HepG2 (cell line): ENCODE results near the gene SVOP. TPM values are rescaled to one million over a fixed set of nuclear protein-coding genes. Genes with fewer than 3 reads are reported as not detected.

Experiments used
- CENPT ChIP-seq: sonication (generic); formaldehyde crosslinking; IDR thresholded peaks from 2 replicates; pipeline ENCODE4 v1.8.0; 2022; ENCODE audit warnings: low read depth, mild to moderate bottlenecking, moderate library complexity, missing genetic modification reagents
- CERS6 ChIP-seq: sonication (generic); formaldehyde crosslinking; IDR thresholded peaks from 2 replicates; pipeline ENCODE4 v1.5.0; 2020; ENCODE audit warnings: missing genetic modification reagents
- FOXA3 ChIP-seq: IDR thresholded peaks from 2 replicates; pipeline ENCODE4 v1.6.1; 2016; ENCODE audit warnings: missing genetic modification reagents, missing compliant biosample characterization
- GLI4 ChIP-seq: sonication (generic); formaldehyde crosslinking; IDR thresholded peaks from 2 replicates; pipeline ENCODE4 v1.5.1; 2020; ENCODE audit warnings: missing genetic modification reagents, mild to moderate bottlenecking, moderate library complexity, borderline replicate concordance
- MAX ChIP-seq: IDR thresholded peaks from 2 replicates; pipeline ENCODE4 v1.6.1; 2012; ENCODE audit warnings: inconsistent platforms
- MEIS1 ChIP-seq: sonication (generic); formaldehyde crosslinking; IDR thresholded peaks from 2 replicates; pipeline ENCODE4 v1.9.0; 2021; ENCODE audit warnings: mild to moderate bottlenecking, missing genetic modification reagents, moderate library complexity, borderline replicate concordance
- MIER2 ChIP-seq: IDR thresholded peaks from 2 replicates; pipeline ENCODE4 v1.6.1; 2016; ENCODE audit warnings: missing biosample characterization, missing genetic modification reagents
- NR1H2 ChIP-seq: sonication (generic); formaldehyde crosslinking; IDR thresholded peaks from 2 replicates; pipeline ENCODE4 v1.8.1; 2022; ENCODE audit warnings: low read depth, missing genetic modification reagents, borderline replicate concordance
- PHF21A ChIP-seq: sonication (generic); formaldehyde crosslinking; IDR thresholded peaks from 2 replicates; pipeline ENCODE4 v1.5.0; 2020; ENCODE audit warnings: mild to moderate bottlenecking, missing genetic modification reagents
- SP2 ChIP-seq: sonication (generic); formaldehyde crosslinking; IDR thresholded peaks from 2 replicates; pipeline ENCODE4 v1.5.1; 2020; ENCODE audit warnings: mild to moderate bottlenecking, missing genetic modification reagents
- TERF1 ChIP-seq: sonication (generic); formaldehyde crosslinking; IDR thresholded peaks from 2 replicates; pipeline ENCODE4 v1.8.0; 2022; ENCODE audit warnings: mild to moderate bottlenecking, missing genetic modification reagents, moderate library complexity
- TIGD3 ChIP-seq: sonication (generic); formaldehyde crosslinking; IDR thresholded peaks from 2 replicates; pipeline ENCODE4 v1.5.1; 2020; ENCODE audit warnings: mild to moderate bottlenecking, missing genetic modification reagents, borderline replicate concordance
- YY1 ChIP-seq: IDR thresholded peaks from 2 replicates; pipeline ENCODE4 v1.6.1; 2011; ENCODE audit warnings: low read length, low read depth, moderate library complexity, mild to moderate bottlenecking; ENCODE audit not compliant: insufficient read depth, insufficient replicate concordance
- ZBTB37 ChIP-seq: sonication (generic); formaldehyde crosslinking; IDR thresholded peaks from 2 replicates; pipeline ENCODE4 v1.4.0; 2020; ENCODE audit warnings: mild to moderate bottlenecking, missing genetic modification reagents
- ZFP91 ChIP-seq: sonication (generic); formaldehyde crosslinking; IDR thresholded peaks from 2 replicates; pipeline ENCODE4 v1.9.0; 2022; ENCODE audit warnings: missing genetic modification reagents, mild to moderate bottlenecking, borderline replicate concordance
- ZMAT5 ChIP-seq: sonication (generic); formaldehyde crosslinking; IDR thresholded peaks from 2 replicates; pipeline ENCODE4 v1.5.0; 2020; ENCODE audit warnings: mild to moderate bottlenecking, low read depth, missing genetic modification reagents, borderline replicate concordance
- ZNF292 ChIP-seq: sonication (generic); formaldehyde crosslinking; IDR thresholded peaks from 2 replicates; pipeline ENCODE4 v1.8.1; 2022; ENCODE audit warnings: mild to moderate bottlenecking, low read depth, missing genetic modification reagents, borderline replicate concordance
- ZNF3 ChIP-seq: IDR thresholded peaks from 2 replicates; pipeline ENCODE4 v1.7.0; 2017; ENCODE audit warnings: inconsistent platforms
- ZNF691 ChIP-seq: sonication (generic); formaldehyde crosslinking; IDR thresholded peaks from 2 replicates; pipeline ENCODE4 v1.4.0; 2020; ENCODE audit warnings: missing genetic modification reagents, low read depth, mild to moderate bottlenecking, borderline replicate concordance
- ZNF883 ChIP-seq: sonication (generic); formaldehyde crosslinking; IDR thresholded peaks from 2 replicates; pipeline ENCODE4 v1.5.1; 2020; ENCODE audit warnings: mild to moderate bottlenecking, missing genetic modification reagents; ENCODE audit errors: not compliant biosample characterization
- polyA plus RNA-seq, 8 experiments: library from polyadenylated mRNA; depleted of rRNA in 3 of 8; stranded (reverse) in 7 of 8; unstranded in 1 of 8; fragments of >200 nt; fragmentation: Illumina TruSeq in 4 of 8; extraction: Trizol in 4 of 8; gene quantifications; 2 replicates each; pipeline versions ENCODE4 v1.2.1 to v1.2.3, GENCODE V29; 2011 to 2016; ENCODE audit warnings: low read depth in 4 of 8, missing spikeins in 1 of 8, mixed read lengths in 1 of 8; ENCODE audit not compliant: insufficient read depth in 1 of 8
- total RNA-seq, 5 experiments: library from RNA; depleted of rRNA; stranded (reverse); fragments of >200 nt; fragmentation: Illumina TruSeq; extraction: Trizol; gene quantifications; 2 replicates each; pipeline ENCODE4 v1.2.3, GENCODE V29; 2016; ENCODE audit warnings: low read depth in 1 of 5

SVOP gene
- total and polyA plus RNA-seq, 2 of the 13 experiments (the other 11 are each of a cell fraction or from before 2014, with no cell fraction given): not detected

GRCh38 chr12:109065154-109065852 lies 44.4 kb upstream of the SVOP start (continued):
- TF ChIP-seq ZFP91: no peak
- TF ChIP-seq TIGD3: no peak
- no peak for TF ChIP-seq SP2 (CRISPR knock-in tag)
- no peak for TF ChIP-seq MEIS1 (CRISPR knock-in tag)
- TF ChIP-seq TERF1 (CRISPR knock-in tag): no peak
- TF ChIP-seq FOXA3 (CRISPR knock-in tag): peak; percentile 39; the same call in 1 of the 2 replicates
- TF ChIP-seq PHF21A (CRISPR knock-in tag): no peak
- peak; percentile 69 for TF ChIP-seq MAX
- no peak for TF ChIP-seq ZNF3
- TF ChIP-seq ZBTB37 (CRISPR knock-in tag): no peak
- no peak for TF ChIP-seq MIER2 (CRISPR knock-in tag)
- TF ChIP-seq YY1: no peak
- TF ChIP-seq CERS6 (CRISPR knock-in tag): no peak
- 0 out of 2 replicates have a peak, but pooled peaks have one; percentile 14 for TF ChIP-seq ZNF292 (CRISPR knock-in tag)
- no peak for TF ChIP-seq CENPT (CRISPR knock-in tag)
- TF ChIP-seq GLI4: no peak
- TF ChIP-seq ZNF691 (CRISPR knock-in tag): no peak
- no peak for TF ChIP-seq ZMAT5 (CRISPR knock-in tag)
- no peak for TF ChIP-seq NR1H2
- TF ChIP-seq ZNF883 (CRISPR knock-in tag): no peak
